ENCODE measurements around the gene CDK13.
A peak's percentile ranks its signal among the peaks of the same experiment; 100 is the strongest.

The CDK13 gene

GRCh38 chr7:40015790-40016296 is 65.8 kb downstream of the CDK13 start:
- peak in 1 of 3 experiments; percentile 22 for DNase-seq

- no peak for DNase-seq
These were observed 69.5 kb downstream of the CDK13 start for GRCh38 chr7:40019558-40019957.

- DNase-seq: no peak
These were observed 74.0 kb downstream of the CDK13 start for GRCh38 chr7:40024048-40024447.

GRCh38 chr7:40024841-40025240 is 74.8 kb downstream of the CDK13 start:
- no peak for DNase-seq

- DNase-seq: no peak
These were observed 77.5 kb downstream of the CDK13 start for GRCh38 chr7:40027545-40027944.

- no peak for DNase-seq
These were observed 83.8 kb downstream of the CDK13 start for GRCh38 chr7:40033826-40034225.

- no peak for DNase-seq
These were observed 91.4 kb downstream of the CDK13 start for GRCh38 chr7:40041456-40041855.

GRCh38 chr7:40043164-40043563 is 93.1 kb downstream of the CDK13 start:
- no peak for DNase-seq

GRCh38 chr7:40047661-40048060 is 97.6 kb downstream of the CDK13 start:
- peak in 1 of 3 experiments; percentile 6 for DNase-seq

- DNase-seq: peak in 2 of 3 experiments; percentile 51 to 89
These were observed 107.2 kb downstream of the CDK13 start for GRCh38 chr7:40057292-40057691.

GRCh38 chr7:40058026-40058425 is 108.0 kb downstream of the CDK13 start:
- no peak for DNase-seq

GRCh38 chr7:40058636-40059035 is 108.6 kb downstream of the CDK13 start:
- no peak for DNase-seq

- DNase-seq: no peak
These were observed 109.0 kb downstream of the CDK13 start for GRCh38 chr7:40059057-40059456.

GRCh38 chr7:40072268-40072667 is 122.2 kb downstream of the CDK13 start:
- no peak for DNase-seq

- DNase-seq: no peak
These were observed 123.2 kb downstream of the CDK13 start for GRCh38 chr7:40073239-40073638.

GRCh38 chr7:40077849-40078248 is 127.8 kb downstream of the CDK13 start:
- no peak for DNase-seq

GRCh38 chr7:40092182-40092581 is 142.1 kb downstream of the CDK13 start:
- no peak for DNase-seq

- DNase-seq: peak in 1 of 3 experiments; percentile 17
These were observed 143.7 kb downstream of the CDK13 start for GRCh38 chr7:40093631-40094350.

- no peak for DNase-seq
These were observed 145.2 kb downstream of the CDK13 start for GRCh38 chr7:40095230-40095629.

GRCh38 chr7:40095695-40096327 is 145.8 kb downstream of the CDK13 start:
- no peak for DNase-seq

GRCh38 chr7:40097728-40098127 is 147.7 kb downstream of the CDK13 start:
- no peak for DNase-seq

- no peak for DNase-seq
These were observed 148.8 kb downstream of the CDK13 start for GRCh38 chr7:40098810-40099209.

- no peak for DNase-seq
These were observed 149.8 kb downstream of the CDK13 start for GRCh38 chr7:40099837-40100236.

GRCh38 chr7:40101201-40101600 is 151.1 kb downstream of the CDK13 start:
- no peak for DNase-seq

All from NCI-H1417 (cell line).